AG09319 (cell line): ENCODE measurements around the gene ZNF354C.

Experiments
- DNase-seq: peaks from one replicate; pipeline ENCODE4 v3.0.0-alpha.2; 2010; ENCODE audit warnings: low read depth; ENCODE audit errors: extremely low read depth
- CTCF ChIP-seq: IDR thresholded peaks from 2 replicates; pipeline ENCODE4 v1.5.1; 2011; ENCODE audit warnings: low read depth, mild to moderate bottlenecking, inconsistent platforms, low read length, moderate library complexity

Gene ZNF354C

DNA sequence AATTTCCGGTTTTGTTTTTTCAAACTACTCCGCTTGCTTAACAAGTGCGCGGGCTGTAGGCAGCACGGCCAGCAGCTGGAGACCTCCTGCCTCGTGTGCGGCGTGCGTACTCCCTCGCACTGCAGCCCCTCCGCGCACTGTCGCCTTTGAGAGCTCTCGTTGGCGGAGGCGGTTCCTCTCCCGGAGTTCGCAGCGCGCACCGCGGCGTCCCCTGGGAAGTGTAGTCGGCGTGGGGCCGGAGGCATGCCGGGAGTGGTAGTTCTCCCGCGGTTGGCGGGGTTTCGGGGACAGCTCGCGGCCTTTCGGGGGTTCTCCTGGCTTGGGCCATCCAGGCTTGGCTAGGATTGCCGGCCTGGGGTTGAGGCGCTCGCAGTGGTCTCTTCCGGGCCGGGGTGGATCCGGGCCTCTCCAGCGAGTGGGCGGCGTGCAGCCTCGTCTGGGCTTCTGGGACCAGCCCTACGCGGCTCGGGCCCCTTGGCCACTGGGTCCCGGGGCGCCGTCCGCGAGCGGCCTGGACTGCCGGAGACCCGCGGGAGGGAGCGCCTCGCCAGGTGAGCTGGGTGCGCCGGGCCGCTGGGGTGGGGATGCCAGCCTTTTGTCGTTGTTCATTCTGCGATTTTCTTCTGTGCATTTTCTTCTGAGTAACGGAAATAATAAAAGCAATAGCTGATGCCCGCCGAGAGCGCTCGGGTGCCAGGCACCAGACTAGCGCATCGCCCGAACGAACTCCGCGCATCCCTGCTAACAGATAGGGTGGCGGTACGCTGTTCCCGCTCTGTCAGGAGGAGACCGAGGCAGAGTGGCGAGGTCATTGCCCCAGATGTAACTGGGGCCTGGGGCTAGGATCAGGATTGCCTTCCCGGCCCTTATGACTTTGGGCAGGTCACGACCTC, at the start of gene ZNF354C:
ZNF354C (plus strand) TSS at position 258 of the 893 bp plus-strand sequence. CDS start 1,696 bp downstream, outside the sequence.
- TF ChIP-seq CTCF, result no peak
- peak; percentile 52 for DNase-seq

DNA sequence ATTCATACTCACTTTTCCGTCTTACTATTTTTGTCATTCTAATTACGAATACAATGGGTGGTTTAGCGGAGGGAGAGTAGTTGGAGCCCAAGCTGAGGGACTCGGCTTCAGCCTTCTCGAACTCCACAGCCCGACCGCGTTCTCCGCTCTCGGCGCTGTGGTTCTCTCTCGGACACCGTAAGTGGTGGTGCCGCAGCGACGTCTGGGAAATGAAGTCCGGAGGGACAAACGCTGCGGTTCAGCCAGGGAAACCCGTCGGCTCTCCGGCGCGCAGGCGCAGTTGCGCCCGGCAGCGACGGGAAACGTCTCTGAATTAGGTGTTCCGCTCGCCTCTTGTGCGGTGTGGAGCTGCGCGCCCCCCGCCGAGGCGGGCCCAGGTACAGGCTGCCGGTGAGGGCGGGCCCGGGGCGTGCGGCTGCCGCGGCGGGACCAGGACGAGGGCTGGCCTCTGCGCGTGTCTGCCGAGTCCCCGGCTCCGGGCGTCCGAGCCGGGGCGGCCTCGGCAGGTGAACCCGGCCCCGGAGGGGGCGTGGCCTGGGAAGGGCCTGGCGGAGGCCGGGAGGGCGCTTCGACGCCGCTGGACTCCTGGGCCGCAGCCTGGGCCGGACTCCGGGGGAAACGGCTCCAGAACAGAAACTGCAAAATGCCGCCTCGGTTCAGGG, 36.5 kb upstream of the ZNF354C start, which contains the start of gene ZNF879:
ZNF879 (plus strand) TSS at position 277 of the 662 bp plus-strand sequence. CDS start 1,201 bp downstream, outside the sequence.
- peak; percentile 82 for DNase-seq
- TF ChIP-seq CTCF, result no peak

- TF ChIP-seq CTCF, result no peak
- no peak for DNase-seq
Measured at GRCh38 chr5:179033004-179033580, 27.1 kb upstream of the ZNF354C start.

- TF ChIP-seq CTCF, result no peak
- DNase-seq, result no peak
Measured at GRCh38 chr5:179044765-179045164, 15.4 kb upstream of the ZNF354C start.

DNA sequence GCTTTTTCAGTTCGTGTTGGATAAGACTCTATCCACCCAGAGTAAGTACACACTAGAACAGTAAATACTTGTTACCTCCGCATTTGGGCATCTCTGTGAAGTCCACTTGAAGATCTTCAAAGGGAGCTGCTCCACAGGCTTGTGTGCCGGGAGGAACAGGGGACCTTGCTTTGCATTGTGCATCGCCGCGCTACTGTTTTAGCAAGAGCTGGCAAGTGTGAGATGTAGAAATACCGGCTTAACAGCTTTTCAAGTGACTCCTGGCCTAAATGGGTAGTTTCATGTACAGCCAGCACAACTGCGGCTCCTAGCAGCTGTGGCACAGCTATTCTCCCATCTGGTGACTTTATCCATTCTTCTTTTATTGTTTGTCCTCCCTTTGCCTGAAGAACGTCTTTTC, 8.4 kb upstream of the ZNF354C start:
- TF ChIP-seq CTCF, result no peak
- DNase-seq, result no peak

GRCh38 chr5:179054036-179054785, 6.0 kb upstream of the ZNF354C start:
- no peak for DNase-seq
- TF ChIP-seq CTCF, result no peak
